HCT116 (cell line): ENCODE measurements around the gene CLTC.

Source experiments
- CTCF ChIP-seq, 3 experiments: fragments of 200-600 bp in 1 of 3; sonication (generic) in 1 of 3; IDR thresholded peaks in 2 of 3; conservative IDR thresholded peaks in 1 of 3; 2 replicates each; pipeline ENCODE4 v1.5.1; 2012 to 2017; ENCODE audit warnings: low read depth in 2 of 3, low read length in 2 of 3, antibody characterized with exemption in 1 of 3, borderline replicate concordance in 1 of 3, control low read depth in 1 of 3, mild to moderate bottlenecking in 1 of 3, mixed read lengths in 1 of 3, mixed run types in 1 of 3, moderate library complexity in 1 of 3; ENCODE audit not compliant: insufficient read depth in 1 of 3
- POLR2AphosphoS5 ChIP-seq: IDR thresholded peaks from 2 replicates; pipeline ENCODE4 v1.6.1; 2011; ENCODE audit warnings: mild to moderate bottlenecking, low read depth, low read length, moderate library complexity

- TF ChIP-seq CTCF (IDR thresholded peaks at IDR 0.05 in 2 of 3, conservative IDR thresholded peaks at IDR 0.05 in 1 of 3; ENCODE audit: borderline replicate concordance in 1 of 3, insufficient read depth in 1 of 3, low read depth in 2 of 3, low read length in 2 of 3) (no peak), POLR2AphosphoS5 (no peak)
Observed at GRCh38 chr17:59730268-59730834, 110.7 kb downstream of the CLTC start.
